Ishikawa (cell line): Measurements from ENCODE around the gene GNB3.

ENCODE experiments used
- CEBPB ChIP-seq: IDR thresholded peaks from 2 replicates; pipeline ENCODE4 v1.6.1; 2012
- CREB1 ChIP-seq: IDR thresholded peaks from 2 replicates; pipeline ENCODE4 v1.6.1; 2012; ENCODE audit warnings: low read depth
- EGR1 ChIP-seq: IDR thresholded peaks from 2 replicates; pipeline ENCODE4 v1.6.1; 2012
- EP300 ChIP-seq: IDR thresholded peaks from 2 replicates; pipeline ENCODE4 v1.6.1; 2012; ENCODE audit warnings: borderline replicate concordance
- FOXM1 ChIP-seq: IDR thresholded peaks from 2 replicates; pipeline ENCODE4 v1.6.1; 2012; ENCODE audit warnings: low read depth, borderline replicate concordance
- NFIC ChIP-seq: IDR thresholded peaks from 2 replicates; pipeline ENCODE4 v1.6.1; 2012
- RAD21 ChIP-seq: IDR thresholded peaks from 2 replicates; pipeline ENCODE4 v1.6.1; 2012; ENCODE audit warnings: low read depth
- TAF1 ChIP-seq: IDR thresholded peaks from 2 replicates; pipeline ENCODE4 v1.6.1; 2012; ENCODE audit warnings: low read depth, mild to moderate bottlenecking
- TCF12 ChIP-seq: IDR thresholded peaks from 2 replicates; pipeline ENCODE4 v1.6.1; 2012; ENCODE audit warnings: low read depth
- TEAD4 ChIP-seq: IDR thresholded peaks from 2 replicates; pipeline ENCODE4 v1.6.1; 2012
- YY1 ChIP-seq: IDR thresholded peaks from 2 replicates; pipeline ENCODE4 v1.6.1; 2012; ENCODE audit warnings: low read depth
- ZBTB7A ChIP-seq: IDR thresholded peaks from 2 replicates; pipeline ENCODE4 v1.6.1; 2012; ENCODE audit warnings: low read depth
- TF ChIP-seq, protein P1 (sequence below): IDR thresholded peaks from 2 replicates; pipeline ENCODE4 v1.6.1; 2012
- TF ChIP-seq, protein P2 (sequence below): IDR thresholded peaks from 2 replicates; pipeline ENCODE4 v1.6.1; 2012; ENCODE audit warnings: low read depth, mild to moderate bottlenecking
- TF ChIP-seq, protein P3 (sequence below): IDR thresholded peaks from 2 replicates; pipeline ENCODE4 v1.6.1; 2012

Gene GNB3

DNA sequence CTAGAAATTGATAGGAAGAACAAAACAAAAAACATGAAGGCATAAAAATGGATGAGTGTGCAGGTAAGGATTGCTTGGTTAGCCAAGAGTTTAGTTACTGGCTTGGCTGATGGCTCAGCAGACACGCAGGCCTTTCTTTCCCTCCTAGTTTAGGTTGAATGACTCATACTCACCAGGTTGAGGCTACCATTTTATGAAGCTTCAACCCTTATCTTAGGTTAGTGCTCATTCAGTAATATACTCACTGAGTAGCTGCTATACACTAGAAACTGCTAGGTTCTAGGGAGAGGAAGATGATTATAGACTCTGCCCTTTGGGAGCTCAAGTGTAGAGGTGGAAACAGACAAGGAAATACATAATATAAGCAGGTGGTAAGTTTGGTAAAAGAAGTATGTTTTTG, 6.5 kb upstream of the GNB3 start:
- no peak for TF ChIP-seq TAF1
- no peak for TF ChIP-seq FOXM1
- no peak for TF ChIP-seq RAD21
- no peak for TF ChIP-seq NFIC
- TF ChIP-seq, protein P1, sequence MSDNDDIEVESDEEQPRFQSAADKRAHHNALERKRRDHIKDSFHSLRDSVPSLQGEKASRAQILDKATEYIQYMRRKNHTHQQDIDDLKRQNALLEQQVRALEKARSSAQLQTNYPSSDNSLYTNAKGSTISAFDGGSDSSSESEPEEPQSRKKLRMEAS = no peak
- no peak for TF ChIP-seq TCF12
- TF ChIP-seq CEBPB = no peak
- no peak for TF ChIP-seq TEAD4
- TF ChIP-seq, protein P2, sequence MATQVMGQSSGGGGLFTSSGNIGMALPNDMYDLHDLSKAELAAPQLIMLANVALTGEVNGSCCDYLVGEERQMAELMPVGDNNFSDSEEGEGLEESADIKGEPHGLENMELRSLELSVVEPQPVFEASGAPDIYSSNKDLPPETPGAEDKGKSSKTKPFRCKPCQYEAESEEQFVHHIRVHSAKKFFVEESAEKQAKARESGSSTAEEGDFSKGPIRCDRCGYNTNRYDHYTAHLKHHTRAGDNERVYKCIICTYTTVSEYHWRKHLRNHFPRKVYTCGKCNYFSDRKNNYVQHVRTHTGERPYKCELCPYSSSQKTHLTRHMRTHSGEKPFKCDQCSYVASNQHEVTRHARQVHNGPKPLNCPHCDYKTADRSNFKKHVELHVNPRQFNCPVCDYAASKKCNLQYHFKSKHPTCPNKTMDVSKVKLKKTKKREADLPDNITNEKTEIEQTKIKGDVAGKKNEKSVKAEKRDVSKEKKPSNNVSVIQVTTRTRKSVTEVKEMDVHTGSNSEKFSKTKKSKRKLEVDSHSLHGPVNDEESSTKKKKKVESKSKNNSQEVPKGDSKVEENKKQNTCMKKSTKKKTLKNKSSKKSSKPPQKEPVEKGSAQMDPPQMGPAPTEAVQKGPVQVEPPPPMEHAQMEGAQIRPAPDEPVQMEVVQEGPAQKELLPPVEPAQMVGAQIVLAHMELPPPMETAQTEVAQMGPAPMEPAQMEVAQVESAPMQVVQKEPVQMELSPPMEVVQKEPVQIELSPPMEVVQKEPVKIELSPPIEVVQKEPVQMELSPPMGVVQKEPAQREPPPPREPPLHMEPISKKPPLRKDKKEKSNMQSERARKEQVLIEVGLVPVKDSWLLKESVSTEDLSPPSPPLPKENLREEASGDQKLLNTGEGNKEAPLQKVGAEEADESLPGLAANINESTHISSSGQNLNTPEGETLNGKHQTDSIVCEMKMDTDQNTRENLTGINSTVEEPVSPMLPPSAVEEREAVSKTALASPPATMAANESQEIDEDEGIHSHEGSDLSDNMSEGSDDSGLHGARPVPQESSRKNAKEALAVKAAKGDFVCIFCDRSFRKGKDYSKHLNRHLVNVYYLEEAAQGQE = no peak

DNA sequence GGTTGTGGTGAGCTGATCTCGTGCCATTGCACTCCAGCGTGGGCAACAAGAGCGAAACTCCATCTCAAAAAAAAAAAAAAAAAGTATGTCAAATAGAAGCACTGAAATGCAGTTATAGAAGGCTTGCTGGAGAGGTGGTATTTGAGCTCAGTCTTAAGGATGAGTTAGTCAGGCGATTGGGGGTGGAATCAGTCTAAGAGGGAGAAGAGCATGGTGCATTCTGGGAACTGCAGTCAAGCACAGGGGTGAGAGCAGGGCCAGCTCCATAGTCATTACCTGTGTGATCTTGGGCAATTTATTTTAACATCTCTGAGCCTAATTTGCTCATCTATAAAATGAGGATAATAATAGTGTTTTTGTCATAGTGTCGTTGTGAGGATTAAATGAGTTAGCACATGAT, 5.9 kb upstream of the GNB3 start:
- no peak for TF ChIP-seq YY1
- no peak for TF ChIP-seq TAF1
- TF ChIP-seq ZBTB7A = no peak
- no peak for TF ChIP-seq EGR1
- no peak for TF ChIP-seq TCF12
- TF ChIP-seq RAD21 = no peak
- no peak for TF ChIP-seq TEAD4
- no peak for TF ChIP-seq FOXM1
- TF ChIP-seq, protein P2 = no peak
- TF ChIP-seq, protein P1 = no peak
- no peak for TF ChIP-seq CREB1
- no peak for TF ChIP-seq CEBPB
- TF ChIP-seq, protein P3, sequence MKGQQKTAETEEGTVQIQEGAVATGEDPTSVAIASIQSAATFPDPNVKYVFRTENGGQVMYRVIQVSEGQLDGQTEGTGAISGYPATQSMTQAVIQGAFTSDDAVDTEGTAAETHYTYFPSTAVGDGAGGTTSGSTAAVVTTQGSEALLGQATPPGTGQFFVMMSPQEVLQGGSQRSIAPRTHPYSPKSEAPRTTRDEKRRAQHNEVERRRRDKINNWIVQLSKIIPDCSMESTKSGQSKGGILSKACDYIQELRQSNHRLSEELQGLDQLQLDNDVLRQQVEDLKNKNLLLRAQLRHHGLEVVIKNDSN = no peak
- TF ChIP-seq EP300 = no peak
- no peak for TF ChIP-seq NFIC

DNA sequence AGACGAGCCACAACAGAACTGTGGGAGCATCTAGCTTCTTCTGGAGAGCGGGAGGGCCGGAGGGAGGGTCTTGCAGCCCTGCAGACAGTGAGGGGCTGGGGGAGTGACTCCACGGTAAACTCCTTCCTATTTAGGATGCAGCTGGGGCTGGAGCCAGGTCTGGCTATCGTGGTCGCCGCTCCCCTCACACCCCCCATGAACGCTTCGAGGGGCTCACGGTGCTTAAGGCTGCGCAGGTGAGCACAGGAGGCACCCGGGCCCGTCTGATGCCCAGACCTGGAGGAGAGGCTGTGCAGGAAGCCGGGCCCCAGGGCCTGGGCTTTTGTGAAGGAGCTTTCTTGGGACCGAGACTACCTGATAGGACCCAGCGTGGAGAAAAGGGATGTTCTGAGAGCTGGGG, 3.9 kb upstream of the GNB3 start:
- TF ChIP-seq CEBPB = no peak
- TF ChIP-seq CREB1 = no peak
- no peak for TF ChIP-seq FOXM1
- TF ChIP-seq YY1 = no peak
- TF ChIP-seq, protein P1 = no peak
- TF ChIP-seq EGR1 = no peak
- TF ChIP-seq TAF1 = no peak
- TF ChIP-seq TEAD4 = no peak
- TF ChIP-seq, protein P2 = no peak
- no peak for TF ChIP-seq NFIC
- no peak for TF ChIP-seq RAD21
- TF ChIP-seq ZBTB7A = no peak
- no peak for TF ChIP-seq EP300

DNA sequence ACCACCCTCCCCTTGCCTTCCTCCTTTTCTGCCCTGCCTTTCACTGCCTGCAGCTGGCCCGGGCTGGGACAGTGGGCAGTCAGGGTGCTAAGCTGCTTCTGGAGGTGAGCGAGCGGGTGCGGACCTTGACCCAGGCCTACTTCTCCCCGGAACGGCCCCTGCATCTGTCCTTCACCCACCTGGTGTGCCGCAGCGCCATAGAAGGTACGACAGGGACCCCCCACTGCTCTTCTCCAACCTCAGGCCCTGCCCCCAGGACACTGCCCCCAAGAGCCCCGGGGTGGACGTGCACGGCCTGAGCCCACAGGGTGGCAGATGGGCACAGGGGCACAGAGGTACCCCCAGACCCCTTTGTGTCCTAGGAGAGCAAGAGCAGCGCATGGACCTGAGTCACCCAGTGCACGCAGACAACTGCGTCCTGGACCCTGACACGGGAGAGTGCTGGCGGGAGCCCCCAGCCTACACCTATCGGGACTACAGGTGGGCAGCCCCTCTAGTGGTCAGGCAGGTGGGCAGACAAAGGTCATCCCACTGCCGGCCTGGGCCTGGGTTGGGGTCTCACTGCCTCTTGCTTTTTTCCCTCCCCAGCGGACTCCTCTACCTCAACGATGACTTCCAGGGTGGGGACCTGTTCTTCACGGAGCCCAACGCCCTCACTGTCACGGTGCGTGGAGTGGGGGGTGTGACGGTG, 3.2 kb upstream of the GNB3 start:
- no peak for TF ChIP-seq EP300

DNA sequence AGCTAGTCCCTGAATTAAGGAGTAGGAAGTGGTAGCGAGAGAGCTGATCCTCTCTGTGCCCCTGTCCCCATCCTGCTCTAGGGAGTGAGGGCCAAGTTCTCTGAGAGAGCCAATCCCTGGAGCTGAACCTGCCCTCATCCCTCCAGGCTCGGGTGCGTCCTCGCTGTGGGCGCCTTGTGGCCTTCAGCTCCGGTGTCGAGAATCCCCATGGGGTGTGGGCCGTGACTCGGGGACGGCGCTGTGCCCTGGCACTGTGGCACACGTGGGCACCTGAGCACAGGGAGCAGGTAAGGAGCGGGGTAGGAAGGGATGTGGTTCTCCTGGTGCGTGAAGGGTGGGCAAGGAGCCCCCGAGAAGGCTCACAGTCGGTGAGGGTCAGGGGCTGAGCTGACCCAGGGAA, 1.9 kb upstream of the GNB3 start:
- TF ChIP-seq EP300 = no peak
- TF ChIP-seq, protein P2 = no peak
- TF ChIP-seq, protein P3 = no peak
- TF ChIP-seq NFIC = no peak
- TF ChIP-seq CREB1 = no peak
